Psoas muscle (tissue), 8 donors: ENCODE measurements around the gene INO80C. TPM values are rescaled to one million over a fixed set of nuclear protein-coding genes. Genes with fewer than 3 reads are reported as not detected.

Experiments
- ATAC-seq, 4 donors: fragments of 200-7000 bp; cut with Tn5 transposase; one replicate each; pipeline ENCODE4 v1.9.1; 2020; ENCODE audit warnings: moderate library complexity in 3 of 4, mild to moderate bottlenecking in 2 of 4
- DNase-seq, 2 donors: peaks; one replicate each; pipeline ENCODE4 v3.0.0-alpha.2; 2020
- H3K27ac ChIP-seq: fragments of 200-600 bp; one replicate; pipeline ENCODE4 v1.8.0; 2022
- H3K27me3 ChIP-seq, 3 donors: fragments of 200-600 bp in 1 of 3; one replicate each; pipeline versions ENCODE4 v1.6.1 to v1.8.0; 2013 to 2022; ENCODE audit warnings: low read length in 2 of 3, mild to moderate bottlenecking in 2 of 3, moderate library complexity in 1 of 3; ENCODE audit not compliant: insufficient read depth in 3 of 3
- H3K36me3 ChIP-seq, 2 donors: fragments of 200-600 bp in 1 of 2; one replicate each; pipeline versions ENCODE4 v1.6.1 to v1.8.0; 2013 to 2022; ENCODE audit warnings: low read depth in 1 of 2, mild to moderate bottlenecking in 1 of 2, moderate library complexity in 1 of 2; ENCODE audit not compliant: insufficient read depth in 1 of 2
- H3K4me1 ChIP-seq: fragments of 200-600 bp; one replicate; pipeline ENCODE4 v1.8.0; 2022
- H3K4me3 ChIP-seq: fragments of 200-600 bp; one replicate; pipeline ENCODE4 v1.8.0; 2022; ENCODE audit warnings: mild to moderate bottlenecking
- H3K9me3 ChIP-seq: fragments of 200-600 bp; one replicate; pipeline ENCODE4 v1.8.0; 2022
- CTCF ChIP-seq: fragments of 200-600 bp; IDR thresholded peaks from one replicate; pipeline ENCODE4 v1.8.0; 2022; ENCODE audit warnings: antibody characterized with exemption
- WGBS, 3 donors: extraction: QIAGEN DNeasy Blood & Tissue Kit; methylation state at CpG; one replicate each; pipeline versions ENCODE4 v1.1.6 to v1.1.7; 2013; 5-methylcytosine and 5-hydroxymethylcytosine counted together
- intact Hi-C, 2 donors: fragments of 100-400 bp; cut with DNase I; formaldehyde crosslinking; loops; one replicate each; pipeline versions ENCODE4 v1.11.0 to v1.14.2; 2022
- polyA plus RNA-seq, 3 donors: library from polyadenylated mRNA; stranded (reverse); fragments of 200-250 nt; gene quantifications; one replicate each; pipeline ENCODE4 v1.2.3, GENCODE V29; 2013
- total RNA-seq, 4 donors: library from RNA; stranded (reverse); fragmentation: NEBNext Ultra II Directional in 2 of 4; extraction: Animal tissue kit (Norgen Biotek cat#: 25700) in 2 of 4; gene quantifications; one replicate each; pipeline versions ENCODE4 v1.2.1 to v1.2.4, GENCODE V29; 2021 to 2023
- donor health status: healthy with polysubstance abuse.
- donor health status: DM: no; HTN: no; CAD: no; lungs with moderate emphysema.
- donor health status: Bipolar disorder and iron deficiency.
- donor health status: healthy.
- donor health status: DM: yes; HTN: yes; CAD: no.
- donor health status: DM: no; HTN: no; CAD: no.
- donor health status: DM: no; HTN: no; CAD: no.
- donor health status: DM: yes; HTN: yes; CAD: no.

Gene INO80C
- total and polyA plus RNA-seq, 7 donors, result 14.4 to 26.7 (median 21.1) TPM

- peak overlapping the region; percentile 54 for H3K27ac ChIP-seq
- no peaks in the 10 kb centered on the region for H3K27me3 ChIP-seq
- WGBS, 3 donors, result 35 to 73% (median 62%) methylated on average over 1 of the region's 1 CpG
- TF ChIP-seq CTCF, result no peak
- H3K4me1 ChIP-seq, result peaks cover 21% of the 10 kb centered on the region
- no peak overlapping the region for H3K4me3 ChIP-seq
- ATAC-seq (no peak), DNase-seq (no peak)
- H3K9me3 ChIP-seq, result no peaks in the 10 kb centered on the region
- intact Hi-C loops, result loop anchor here in 1 of 2 donors (5.0 to 10.0 kb wide), 2 partner anchors 65 to 113 kb away; no protein-coding TSS in a partner anchor
- H3K36me3 ChIP-seq, result no peaks in the 10 kb centered on the region
Measured at GRCh38 chr18:35511833-35512232, 14.1 kb upstream of the INO80C start.

- H3K4me1 ChIP-seq, result peaks cover 21% of the 10 kb centered on the region
- H3K36me3 ChIP-seq, result no peaks in the 10 kb centered on the region
- no peaks in the 10 kb centered on the region for H3K27me3 ChIP-seq
- no peak for TF ChIP-seq CTCF
- H3K4me3 ChIP-seq, result no peak overlapping the region
- WGBS, 3 donors, result 27 to 37% (median 32%) methylated on average over 2 of the region's 2 CpGs
- no peaks in the 10 kb centered on the region for H3K9me3 ChIP-seq
- peak overlapping the region; percentile 54 for H3K27ac ChIP-seq
- DNase-seq (no peak), ATAC-seq (no peak)
- intact Hi-C loops, result loop anchor here in 1 of 2 donors (5.0 to 10.0 kb wide), 2 partner anchors 66 to 113 kb away; no protein-coding TSS in a partner anchor
Measured at GRCh38 chr18:35511428-35511827, 13.7 kb upstream of the INO80C start.

GRCh38 chr18:35510076-35510651 lies 12.4 kb upstream of the INO80C start:
- Histone ChIP-seq H3K4me1 (peaks cover 21% of the 10 kb centered on the region), H3K9me3 (no peaks in the 10 kb centered on the region), H3K4me3 (no peak overlapping the region), H3K27ac (no peak overlapping the region), H3K36me3 (no peaks in the 10 kb centered on the region), H3K27me3 (no peaks in the 10 kb centered on the region)
- no peak for TF ChIP-seq CTCF
- ATAC-seq, result no peak
- 22 to 38% (median 24%) methylated on average over 4 of the region's 4 CpGs for WGBS, 3 donors
- DNase-seq, result no peak
- intact Hi-C loops, result loop anchor here in 1 of 2 donors (5.0 to 10.0 kb wide), 2 partner anchors 67 to 115 kb away; no protein-coding TSS in a partner anchor

GRCh38 chr18:35508746-35509338 lies 11.1 kb upstream of the INO80C start:
- H3K36me3 ChIP-seq, result no peaks in the 10 kb centered on the region
- intact Hi-C loops, result no loop called here
- no peak for TF ChIP-seq CTCF
- H3K9me3 ChIP-seq, result no peaks in the 10 kb centered on the region
- peaks cover 10% of the 10 kb centered on the region for H3K4me1 ChIP-seq
- WGBS, 3 donors, result 77 to 81% (median 78%) methylated on average over 6 of the region's 6 CpGs
- H3K27me3 ChIP-seq, result no peaks in the 10 kb centered on the region
- H3K27ac ChIP-seq, result no peak overlapping the region
- H3K4me3 ChIP-seq, result no peak overlapping the region
- no peak for ATAC-seq
- no peak for DNase-seq
